Activated CD4-positive, alpha-beta T cell treated with anti-CD3 and anti-CD28 coated beads, Interleukin-2, amount 50 U/mL, for 4 hours (primary cell): ENCODE results near the gene DNPEP.

Source experiments
- DNase-seq, 2 experiments: peaks; one replicate each; pipeline ENCODE4 v3.0.0-alpha.2; 2020

The DNPEP gene

DNA sequence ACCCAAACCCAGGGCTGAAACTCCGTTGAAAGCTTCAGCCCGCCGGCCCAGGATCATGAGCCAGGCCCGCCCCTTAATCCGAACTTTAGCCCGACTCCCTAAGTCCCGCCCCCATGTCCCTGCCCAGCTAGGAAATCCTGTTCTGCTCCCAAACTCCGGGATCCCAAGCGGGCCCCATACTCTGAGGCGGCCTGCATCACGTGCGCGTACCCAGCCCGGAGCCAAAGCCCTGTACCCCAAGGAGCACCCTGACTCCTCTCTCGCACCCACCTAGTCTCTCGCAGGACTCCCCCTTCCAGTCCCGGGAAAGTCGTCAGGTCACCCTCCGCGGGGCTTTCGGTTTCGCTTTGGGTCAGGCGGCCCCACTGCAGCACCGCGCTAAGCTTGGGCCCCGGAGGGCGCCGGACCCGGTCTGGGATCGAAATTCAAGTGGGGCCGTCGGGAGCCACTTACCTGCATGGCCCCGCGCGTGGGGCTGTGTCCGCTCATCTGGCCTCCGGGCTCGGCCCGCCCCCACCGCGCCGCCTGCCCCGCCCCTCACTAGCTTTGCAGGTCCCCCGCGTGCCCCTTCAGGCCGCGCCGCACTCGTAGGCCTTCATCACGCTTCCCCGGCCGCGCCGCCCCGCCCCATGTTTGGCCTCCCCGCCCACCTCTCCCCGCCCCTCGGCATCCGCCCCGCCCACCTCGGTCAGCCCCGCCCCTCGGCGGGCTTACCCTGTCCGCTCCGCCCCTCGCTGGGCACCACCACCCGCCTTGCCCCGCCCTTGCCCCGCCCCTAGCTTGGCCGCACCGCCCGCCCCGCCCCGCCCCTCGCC, at the start of gene DNPEP:
Gene DNPEP (minus strand): TSS at position 607 of the 815 bp plus-strand sequence. CDS start 118 bp downstream, at position 489.
- peak; percentile 92 for DNase-seq

DNA sequence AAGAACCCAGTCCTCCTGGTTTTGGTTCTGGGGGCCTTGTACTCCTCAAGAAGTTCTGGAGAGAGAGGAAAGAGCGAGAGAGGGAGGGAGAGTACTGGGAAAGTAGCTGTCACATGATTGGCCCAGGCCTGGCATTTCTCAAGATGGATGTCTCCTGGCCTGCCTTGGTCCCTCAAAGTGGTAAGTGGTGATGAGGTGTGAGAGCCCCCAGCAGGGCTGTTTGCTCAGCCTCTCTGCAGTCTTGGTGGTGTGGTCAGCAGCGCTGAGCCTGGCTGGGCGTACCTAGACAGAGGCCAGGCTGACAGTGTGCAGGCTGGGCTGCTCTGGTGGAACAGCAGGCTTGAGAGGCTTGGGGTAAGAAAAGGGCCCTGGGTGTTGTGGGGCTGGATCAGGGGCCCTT, 49.4 kb upstream of the DNPEP start:
- no peak for DNase-seq

DNA sequence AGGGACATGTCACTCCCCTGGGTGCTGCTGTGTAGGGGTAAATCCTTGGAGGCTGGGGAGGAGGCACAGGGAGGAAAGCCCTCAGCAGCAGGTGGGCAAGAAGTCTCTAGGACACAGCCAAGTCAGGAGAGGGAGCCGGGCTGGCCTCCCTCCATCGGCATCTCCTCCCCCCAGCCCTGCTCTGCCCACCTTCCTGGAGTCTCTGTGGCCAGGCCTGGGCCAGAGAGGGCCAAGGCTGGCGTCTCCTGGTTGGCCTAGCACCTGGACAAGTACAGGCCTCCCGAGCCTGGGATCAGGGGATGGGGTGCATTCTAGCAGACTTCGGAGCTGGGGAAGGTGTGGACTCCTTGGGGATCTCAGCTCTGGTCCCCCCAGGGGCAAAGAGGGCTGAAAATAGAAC, 48.8 kb upstream of the DNPEP start:
- no peak for DNase-seq

DNA sequence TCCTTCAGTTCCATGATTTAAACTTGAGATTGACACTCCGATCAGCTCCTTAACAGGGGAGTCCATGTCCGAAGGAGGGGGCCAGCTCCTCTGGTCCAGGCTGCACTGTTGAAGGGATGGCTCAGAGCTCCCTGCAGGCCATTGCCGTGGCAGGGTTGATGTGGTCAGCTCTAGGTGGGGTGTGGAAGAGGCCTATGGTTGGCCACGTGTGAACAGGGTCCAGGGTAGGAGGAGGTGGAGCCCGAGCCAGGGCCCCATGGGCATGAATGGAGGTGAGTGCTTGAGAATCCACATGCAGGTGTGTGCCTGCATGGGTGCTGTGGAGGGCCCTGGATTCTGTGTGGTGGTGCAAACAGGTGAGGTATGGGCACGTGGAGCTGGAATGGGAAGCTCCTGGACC, 48.0 kb upstream of the DNPEP start:
- no peak for DNase-seq

DNA sequence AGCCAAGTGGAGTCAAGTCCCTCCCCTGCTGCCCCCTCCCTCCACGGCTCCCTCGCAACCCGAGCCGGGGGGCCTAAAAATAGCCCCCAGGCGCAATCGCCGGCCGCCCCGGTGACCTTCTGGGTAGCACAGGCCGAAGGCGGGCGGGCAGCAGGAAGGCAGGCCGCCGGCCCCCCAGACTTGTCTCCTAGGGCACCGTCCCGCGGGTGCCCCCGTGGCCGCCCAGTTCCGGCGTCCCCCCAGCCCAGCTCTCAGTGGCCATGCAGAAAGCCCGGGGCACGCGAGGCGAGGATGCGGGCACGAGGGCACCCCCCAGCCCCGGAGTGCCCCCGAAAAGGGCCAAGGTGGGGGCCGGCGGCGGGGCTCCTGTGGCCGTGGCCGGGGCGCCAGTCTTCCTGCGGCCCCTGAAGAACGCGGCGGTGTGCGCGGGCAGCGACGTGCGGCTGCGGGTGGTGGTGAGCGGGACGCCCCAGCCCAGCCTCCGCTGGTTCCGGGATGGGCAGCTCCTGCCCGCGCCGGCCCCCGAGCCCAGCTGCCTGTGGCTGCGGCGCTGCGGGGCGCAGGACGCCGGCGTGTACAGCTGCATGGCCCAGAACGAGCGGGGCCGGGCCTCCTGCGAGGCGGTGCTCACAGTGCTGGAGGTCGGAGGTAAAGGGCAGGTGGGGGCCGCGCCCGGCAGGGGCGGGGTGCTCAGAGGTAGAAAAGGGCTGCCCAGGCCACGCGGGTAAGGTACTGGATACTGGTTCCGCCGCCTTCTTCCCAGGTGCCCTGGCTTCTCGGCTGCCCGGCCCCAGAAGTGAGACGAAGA, 47.2 kb upstream of the DNPEP start, which contains the start of gene SPEG:
Gene SPEG (plus strand): TSS at position 126 of the 808 bp plus-strand sequence. CDS start 135 bp downstream, at position 261.
- DNase-seq: no peak

DNA sequence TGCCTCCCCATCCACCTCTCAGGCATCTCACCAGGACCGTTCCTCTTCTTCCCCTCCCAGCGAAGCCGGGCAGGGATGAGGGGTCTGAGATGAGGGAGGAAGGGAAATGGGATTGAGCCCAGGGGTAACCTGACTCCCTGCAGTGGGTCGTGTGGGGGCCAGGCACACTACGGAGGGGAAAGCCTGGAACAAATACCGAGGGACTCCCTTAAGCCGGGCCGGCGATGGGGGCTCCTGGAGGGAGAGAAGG, 46.7 kb upstream of the DNPEP start:
- no peak for DNase-seq

DNA sequence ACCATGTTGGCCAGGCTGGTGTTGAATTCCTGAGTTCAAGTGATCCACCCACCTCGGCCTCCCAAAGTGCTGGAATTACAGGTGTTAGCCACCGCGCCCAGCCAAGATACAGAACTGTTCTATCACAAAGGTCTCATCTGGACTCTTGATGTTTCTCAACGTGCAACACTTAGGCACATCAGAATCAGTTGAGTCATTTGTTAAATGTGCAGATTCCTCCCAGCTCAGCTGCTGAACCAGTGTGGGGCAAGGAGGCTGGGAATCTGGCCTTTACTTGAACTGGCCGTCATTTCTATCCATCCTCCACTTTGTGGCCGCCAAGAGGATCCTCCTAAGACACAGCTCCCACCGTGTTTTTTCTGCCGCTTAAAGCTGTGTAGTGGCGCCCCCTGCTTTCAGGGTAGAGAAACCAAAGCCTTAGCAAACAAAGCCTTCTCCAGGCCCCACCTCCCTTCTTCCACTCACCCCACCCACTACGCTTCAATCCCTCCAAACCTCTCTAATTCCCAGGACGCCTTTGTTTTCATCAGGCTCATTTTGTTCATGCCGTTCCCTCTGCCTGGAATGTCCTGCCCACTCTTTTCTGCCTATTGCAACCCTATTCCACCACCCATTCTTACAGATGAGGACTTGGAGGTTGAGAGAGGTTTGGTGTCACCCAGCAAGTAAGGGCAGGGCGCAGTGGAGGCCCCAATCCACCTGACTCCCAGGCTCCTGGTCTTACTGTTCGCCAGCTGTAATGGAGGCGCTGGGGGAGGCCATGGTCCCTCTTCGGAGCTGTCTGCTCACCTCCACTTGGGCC, 46.2 kb upstream of the DNPEP start:
- DNase-seq: peak in 1 of 2 experiments; percentile 7

DNA sequence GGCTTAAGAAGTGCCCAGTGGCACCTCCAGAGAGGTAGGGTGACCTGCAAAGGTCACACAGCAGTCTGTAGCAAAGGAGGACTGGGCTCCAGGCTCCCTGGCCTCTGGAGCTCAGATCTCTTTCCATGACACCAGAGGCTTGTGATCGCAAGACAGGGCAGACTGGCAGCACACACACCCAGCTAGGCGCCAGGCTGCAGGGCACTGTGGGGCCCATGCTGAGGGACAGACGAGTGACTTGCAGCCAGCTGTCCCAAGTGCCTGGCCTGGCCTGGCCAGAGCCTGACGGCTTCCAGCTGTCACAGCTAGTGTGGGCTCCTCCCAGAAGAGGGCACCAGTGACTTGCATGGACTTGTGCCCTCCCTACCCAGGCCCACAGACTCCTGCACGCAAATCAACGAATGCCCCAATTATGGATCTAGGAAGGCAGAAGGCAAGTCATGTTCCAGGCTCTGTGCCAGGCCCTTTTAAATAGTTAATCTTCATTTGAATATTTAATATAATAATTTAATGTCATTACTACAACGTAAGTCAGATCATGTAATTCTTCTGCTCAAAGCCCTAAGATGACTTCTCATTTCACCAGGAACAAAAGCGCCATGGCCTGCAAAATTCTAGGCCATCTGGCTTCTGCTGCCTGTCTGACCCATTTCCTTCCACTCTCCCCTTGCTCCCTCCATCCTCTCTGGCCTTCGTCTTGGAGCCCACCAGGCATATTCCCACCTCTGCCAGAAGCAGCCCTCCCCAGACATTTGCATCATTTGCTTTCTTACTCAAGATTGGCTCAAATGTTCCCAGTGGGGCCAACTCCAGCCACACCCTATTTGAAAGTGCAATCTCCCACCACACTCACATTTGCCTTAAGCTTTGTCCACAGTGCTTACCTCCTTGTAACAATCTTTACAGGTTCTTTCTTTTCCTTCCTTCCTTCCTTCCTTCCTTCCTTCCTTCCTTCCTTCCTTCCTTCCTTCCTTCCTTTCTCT, 43.2 kb upstream of the DNPEP start:
- DNase-seq: no peak

DNA sequence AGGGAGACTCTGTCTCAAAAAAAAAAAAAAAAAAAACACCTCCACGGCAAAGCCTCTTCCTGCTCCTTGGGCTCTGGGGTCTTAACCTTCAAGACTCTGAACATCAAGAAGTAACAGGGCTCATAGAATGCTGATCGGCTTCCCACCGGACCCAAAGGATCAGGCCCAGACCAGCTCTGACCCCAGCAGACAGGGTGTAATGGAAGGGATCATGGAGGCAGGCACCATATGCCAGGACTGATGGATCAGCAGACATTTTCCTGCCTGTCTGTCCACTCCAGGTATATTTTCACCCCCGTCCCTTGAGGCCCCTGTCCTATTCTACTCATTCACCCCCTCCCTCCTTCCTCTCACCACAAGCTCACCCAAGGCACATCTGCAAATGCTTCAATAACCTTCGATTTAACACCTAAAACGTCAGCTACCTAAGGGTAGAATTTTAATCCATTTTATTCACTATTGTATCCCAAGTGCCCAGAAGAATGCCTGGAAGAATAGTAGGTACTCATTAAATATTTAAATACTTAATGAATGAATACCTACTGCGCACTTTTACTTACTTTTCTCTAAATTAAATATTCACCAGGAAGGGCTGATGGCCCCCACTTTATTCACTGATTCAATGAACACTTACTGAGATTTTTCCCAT, 42.4 kb upstream of the DNPEP start:
- DNase-seq: no peak

DNA sequence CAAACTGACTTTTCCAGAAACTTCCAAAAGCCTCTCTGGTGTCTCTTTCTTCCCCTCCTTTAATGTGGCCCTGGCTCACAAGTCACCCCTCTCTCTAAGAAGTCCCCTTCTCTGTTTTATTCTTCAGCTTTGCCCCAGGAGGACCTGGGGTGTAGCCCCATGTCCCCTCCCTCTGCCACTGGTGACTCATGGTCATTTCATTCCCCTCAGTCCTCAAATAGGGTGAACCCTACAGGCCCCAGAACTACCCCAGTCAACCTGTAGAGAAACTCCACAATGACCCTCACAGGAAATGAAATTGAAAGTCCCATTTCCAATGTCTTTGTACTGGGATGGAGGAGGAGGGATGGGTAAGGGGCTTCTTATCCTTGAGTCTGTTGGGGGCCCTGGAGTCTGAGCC, 40.8 kb upstream of the DNPEP start:
- DNase-seq: no peak

DNA sequence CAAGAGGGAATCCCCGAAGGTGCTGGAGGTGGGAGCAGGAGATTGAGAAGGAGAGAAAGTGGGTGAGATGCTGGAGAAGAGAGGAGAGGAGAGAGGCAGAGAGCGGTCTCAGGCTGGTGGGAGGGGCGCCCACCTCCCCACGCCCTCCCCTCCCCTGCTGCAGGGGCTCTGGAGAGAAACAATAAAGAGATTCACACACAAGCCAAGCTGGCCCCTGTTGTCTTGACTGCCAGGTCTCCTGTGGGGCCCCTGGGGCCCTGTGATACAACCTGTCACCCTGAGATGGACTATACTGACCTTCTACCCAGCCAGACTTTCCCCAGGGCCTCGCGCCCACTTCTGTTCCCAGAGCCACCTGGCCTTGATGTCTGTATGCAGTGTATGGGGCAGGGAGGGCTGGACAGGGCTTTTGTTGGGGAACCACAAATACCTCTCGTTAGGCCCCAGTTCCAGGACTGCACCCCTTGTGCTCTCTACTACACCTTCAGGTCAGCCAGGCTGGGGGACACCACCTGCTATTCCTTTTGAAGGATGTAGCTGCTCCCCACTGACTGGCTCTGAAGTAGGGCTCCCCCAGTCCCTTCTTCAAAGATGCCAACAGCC, 38.9 kb upstream of the DNPEP start:
- DNase-seq: no peak

DNA sequence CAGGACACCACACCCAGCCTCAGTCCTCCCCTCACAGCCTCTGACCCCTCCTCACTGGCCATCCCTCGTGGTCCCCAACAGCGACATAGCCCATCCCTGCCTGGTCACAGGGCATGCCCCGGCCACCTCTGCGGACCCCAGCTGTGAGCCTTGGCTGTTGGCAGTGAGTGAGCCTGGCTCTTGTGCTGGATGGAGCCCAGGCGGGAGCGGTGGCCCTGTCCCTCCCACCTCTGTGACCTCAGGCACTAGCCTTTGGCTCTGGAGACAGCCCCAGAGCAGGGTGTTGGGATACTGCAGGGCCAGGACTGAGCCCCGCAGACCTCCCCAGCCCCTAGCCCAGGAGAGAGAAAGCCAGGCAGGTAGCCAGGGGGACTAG, 38.3 kb upstream of the DNPEP start:
- no peak for DNase-seq

DNA sequence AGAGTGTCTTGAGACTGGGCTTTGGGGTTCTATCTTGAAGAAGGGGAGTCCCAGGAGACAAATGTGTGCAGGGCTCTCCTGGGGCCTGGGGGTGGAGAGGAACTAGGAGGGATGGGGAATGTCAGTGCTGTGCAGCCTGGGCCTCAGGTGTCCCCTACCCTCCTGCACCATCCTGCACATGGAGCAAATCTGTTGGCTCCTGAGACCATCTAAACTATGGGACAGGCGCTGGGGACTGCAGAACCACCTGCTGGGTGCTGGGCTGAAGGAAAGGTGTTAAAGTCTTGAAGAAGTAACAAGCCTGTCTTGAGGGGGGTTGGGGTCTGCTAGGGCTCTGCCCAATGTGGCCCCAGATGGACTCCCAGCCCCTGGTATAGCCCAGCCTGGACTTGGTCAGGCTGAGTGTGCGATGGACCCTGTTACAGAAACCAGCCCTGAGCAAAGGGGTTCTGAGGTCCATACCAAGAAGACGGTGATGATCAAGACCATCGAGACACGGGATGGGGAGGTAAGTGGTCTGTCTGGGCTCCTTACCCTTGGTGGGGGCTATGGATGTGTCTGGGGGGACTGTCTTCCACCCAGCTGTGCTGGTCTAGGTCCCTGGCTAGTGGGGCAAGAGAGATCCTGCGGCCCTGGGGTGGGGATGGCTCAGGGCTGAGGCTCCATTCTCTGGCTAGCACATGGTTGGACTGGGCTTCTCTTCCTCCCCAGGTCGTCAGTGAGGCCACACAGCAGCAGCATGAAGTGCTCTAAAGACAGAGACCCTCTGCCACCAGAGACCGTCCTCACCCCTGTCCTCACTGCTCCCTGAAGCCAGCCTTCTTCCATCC, 37.7 kb upstream of the DNPEP start:
- no peak for DNase-seq

DNA sequence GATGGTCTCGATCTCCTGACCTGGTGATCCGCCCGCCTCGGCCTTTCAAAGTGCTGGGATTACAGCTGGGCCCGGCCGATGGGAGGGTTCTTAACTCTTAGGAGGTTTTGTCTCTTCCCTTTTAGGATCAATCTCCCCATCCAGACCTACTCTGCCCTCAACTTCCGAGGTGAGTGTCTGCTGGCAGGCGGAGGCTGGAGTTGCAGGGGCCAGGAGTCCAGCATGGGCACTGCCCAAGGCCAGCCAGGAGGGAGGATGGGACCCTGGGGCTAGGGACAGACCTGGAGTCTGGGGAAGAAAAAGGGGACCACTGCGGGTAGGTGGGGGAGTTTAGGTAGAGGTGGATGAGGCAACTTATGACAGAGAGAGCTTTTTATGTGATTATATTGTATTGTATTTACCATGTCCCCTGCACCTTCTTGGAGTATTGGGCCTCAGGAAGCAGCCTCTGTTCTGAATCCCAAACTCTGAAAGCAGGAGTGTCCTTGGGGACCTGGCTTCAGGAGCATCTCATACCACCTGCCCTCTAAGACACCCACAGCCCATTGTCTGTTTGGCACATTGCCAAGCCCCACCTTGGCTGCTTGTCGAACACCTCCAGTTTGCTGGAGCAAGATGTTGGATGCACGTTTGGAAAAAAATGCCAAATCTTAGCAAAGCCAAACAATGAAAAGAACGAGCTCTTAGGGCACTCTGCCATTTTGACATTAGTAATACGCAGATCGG, 36.1 kb upstream of the DNPEP start:
- no peak for DNase-seq

DNA sequence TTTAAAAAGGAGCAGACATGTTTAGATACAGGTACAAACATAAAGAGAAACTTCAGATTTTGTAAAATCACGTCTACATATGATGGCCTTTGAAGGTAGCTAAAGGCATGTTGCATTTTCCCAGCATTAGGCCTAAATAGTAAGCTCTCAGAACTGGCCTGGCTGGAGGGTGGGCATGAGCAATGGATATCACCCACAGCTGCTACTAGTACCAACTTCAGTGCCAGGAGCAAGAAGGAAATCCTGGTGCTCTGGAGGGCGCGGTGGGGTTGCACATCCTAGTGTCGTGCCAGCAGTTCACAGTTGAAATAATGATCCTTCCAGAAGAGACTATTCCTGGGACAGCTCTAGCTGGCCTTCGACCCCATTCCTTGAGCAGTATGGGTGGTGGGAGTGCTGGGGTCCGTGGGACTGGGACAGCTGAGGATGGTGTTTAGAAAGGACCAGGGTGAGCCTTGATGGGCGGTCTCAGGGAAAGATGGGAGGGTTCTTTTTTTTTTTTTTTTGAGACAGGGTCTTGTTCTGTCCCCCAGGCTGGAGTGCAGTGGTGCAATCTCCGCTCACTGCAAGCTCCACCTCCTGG, 35.3 kb upstream of the DNPEP start:
- DNase-seq: no peak

DNA sequence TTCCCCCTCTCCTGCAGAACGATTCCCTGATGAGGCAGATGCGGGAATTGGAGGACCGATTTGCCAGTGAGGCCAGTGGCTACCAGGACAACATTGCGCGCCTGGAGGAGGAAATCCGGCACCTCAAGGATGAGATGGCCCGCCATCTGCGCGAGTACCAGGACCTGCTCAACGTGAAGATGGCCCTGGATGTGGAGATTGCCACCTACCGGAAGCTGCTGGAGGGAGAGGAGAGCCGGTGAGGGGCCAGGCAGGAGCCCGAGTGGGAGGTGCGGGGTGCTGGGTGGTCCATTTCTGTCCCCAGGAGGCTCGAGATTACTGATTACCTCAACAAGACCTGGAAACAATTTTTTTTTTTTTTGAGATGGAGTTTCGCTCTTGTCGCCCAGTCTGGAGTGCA, 33.6 kb upstream of the DNPEP start:
- no peak for DNase-seq

DNA sequence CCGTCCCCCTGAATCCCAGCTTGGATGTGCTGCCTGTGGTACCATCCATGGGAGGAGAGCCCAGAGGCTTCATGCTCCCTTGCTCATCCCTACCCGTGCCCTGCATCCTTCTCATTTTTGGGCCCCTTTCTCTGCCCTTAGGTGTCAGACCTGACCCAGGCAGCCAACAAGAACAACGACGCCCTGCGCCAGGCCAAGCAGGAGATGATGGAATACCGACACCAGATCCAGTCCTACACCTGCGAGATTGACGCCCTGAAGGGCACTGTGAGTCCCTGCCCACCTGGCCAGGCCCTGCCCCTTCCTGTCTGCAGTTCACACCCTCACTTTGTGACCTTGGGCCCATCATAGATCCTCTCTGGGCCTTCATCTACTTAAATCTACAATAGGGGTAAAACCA, 33.0 kb upstream of the DNPEP start:
- no peak for DNase-seq

DNA sequence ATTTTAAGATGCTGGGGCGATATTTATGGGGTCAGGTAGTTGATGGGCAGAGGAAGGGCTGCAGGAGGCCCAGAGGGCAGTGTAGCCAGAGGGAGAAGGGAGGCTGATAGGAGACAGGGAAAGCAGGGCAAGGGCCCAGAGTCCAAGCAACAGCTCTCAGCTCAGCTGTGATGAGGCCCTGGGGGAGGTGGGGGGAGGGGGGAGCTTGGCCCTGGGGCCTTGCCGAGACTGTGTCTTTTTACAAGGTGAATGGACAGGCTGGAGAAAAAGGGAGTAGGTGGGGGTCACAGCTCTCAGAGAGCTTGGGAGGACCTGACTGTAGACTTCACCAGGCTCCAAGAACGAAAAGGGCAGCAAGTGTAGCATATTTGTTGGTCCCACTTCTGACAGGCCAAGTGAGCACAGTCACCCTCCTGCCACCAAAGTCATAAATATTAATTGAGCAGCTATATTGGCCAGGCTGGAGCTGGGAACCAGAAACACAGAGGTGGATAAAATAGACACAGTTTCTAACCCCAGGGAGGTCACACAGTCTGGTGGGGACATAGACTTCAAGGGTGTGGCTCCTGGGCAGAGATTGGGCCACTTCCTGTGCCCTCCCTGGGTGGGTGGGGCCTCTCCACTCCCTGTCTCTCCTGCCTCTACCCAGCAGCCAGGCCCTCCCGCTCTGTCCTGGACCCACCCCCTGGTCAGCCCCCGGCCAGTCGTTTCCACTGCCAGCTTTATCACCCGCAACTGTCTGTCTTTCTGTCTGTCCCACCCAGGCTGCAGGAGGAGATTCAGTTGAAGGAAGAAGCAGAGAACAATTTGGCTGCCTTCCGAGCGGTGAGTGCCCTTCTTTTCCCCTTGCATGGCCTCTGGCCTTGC, 31.9 kb upstream of the DNPEP start:
- DNase-seq: no peak

DNA sequence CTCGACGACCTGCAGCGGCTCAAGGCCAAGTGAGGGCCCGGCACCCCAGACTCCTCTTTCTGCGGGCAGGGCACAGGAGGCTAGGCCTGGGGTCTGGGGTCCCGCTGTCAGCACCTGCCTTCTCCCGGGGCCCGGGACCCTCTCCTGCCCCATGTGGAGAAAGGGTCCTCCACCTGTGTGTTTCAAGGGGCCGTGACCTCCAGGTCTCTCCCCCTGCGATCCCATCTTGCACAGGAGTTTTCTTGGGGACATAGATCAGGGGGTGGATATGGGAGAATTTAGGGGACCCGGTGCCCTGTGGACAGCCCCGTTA, 31.3 kb upstream of the DNPEP start:
- DNase-seq: no peak
